ENCODE data around the gene SMYD2.

GRCh38 chr1:214372092-214372491 lies 91.1 kb downstream of the SMYD2 start:
- TF ChIP-seq CTCF (IDR thresholded peaks at IDR 0.05; ENCODE audit: borderline replicate concordance, extremely low read depth, low read length, poor library complexity, severe bottlenecking), result no peak
- no peak for TF ChIP-seq EZH2 (IDR thresholded peaks at IDR 0.05; ENCODE audit: borderline replicate concordance, low read depth, low read length, severe bottlenecking)

All from DND-41 (cell line).